C4-2B (cell line): ENCODE results near the gene UBE2V1.

Experiments used
- H3K27ac ChIP-seq: fragments of 450-650 bp; 2 replicates; pipeline ENCODE4 v1.5.1; 2017
- CTCF ChIP-seq: fragments of 450-650 bp; conservative IDR thresholded peaks from 2 replicates; pipeline ENCODE4 v1.5.1; 2017; ENCODE audit warnings: mild to moderate bottlenecking
- ZFX ChIP-seq: fragments of 450-650 bp; IDR thresholded peaks from 2 replicates; pipeline ENCODE4 v1.6.1; 2017

UBE2V1 gene

GRCh38 chr20:50061151-50062005 is 51.6 kb downstream of the UBE2V1 start:
- no peak for TF ChIP-seq ZFX
- TF ChIP-seq CTCF: no peak
- H3K27ac ChIP-seq: no peak overlapping the region

GRCh38 chr20:50058662-50059402 is 54.1 kb downstream of the UBE2V1 start:
- TF ChIP-seq ZFX: no peak
- no peak for TF ChIP-seq CTCF
- no peak overlapping the region for H3K27ac ChIP-seq

GRCh38 chr20:50057714-50058053 is 55.3 kb downstream of the UBE2V1 start:
- H3K27ac ChIP-seq: no peak overlapping the region
- no peak for TF ChIP-seq CTCF
- TF ChIP-seq ZFX: no peak

- no peak for TF ChIP-seq ZFX
- no peak for TF ChIP-seq CTCF
- H3K27ac ChIP-seq: no peak overlapping the region
These were observed 55.8 kb downstream of the UBE2V1 start for GRCh38 chr20:50056951-50057713.

- H3K27ac ChIP-seq: no peak overlapping the region
- TF ChIP-seq ZFX (no peak), CTCF (no peak)
These were observed 56.5 kb downstream of the UBE2V1 start for GRCh38 chr20:50056408-50056926.

GRCh38 chr20:50055524-50056083 is 57.3 kb downstream of the UBE2V1 start:
- H3K27ac ChIP-seq: no peak overlapping the region
- TF ChIP-seq ZFX: no peak
- TF ChIP-seq CTCF: no peak
